Hair follicular keratinocyte (primary cell): ENCODE data around the gene TSC1. TPM values are rescaled to one million over a fixed set of nuclear protein-coding genes. Genes with fewer than 3 reads are reported as not detected.

Source experiments
- total RNA-seq: library from RNA; depleted of rRNA; stranded (reverse); fragments of >200 nt; gene quantifications from 2 replicates; pipeline ENCODE4 v1.2.3, GENCODE V29; 2015

TSC1 gene
- total RNA-seq: 14.5 and 17.3 TPM in 2 replicates

GRCh38 chr9:132944294-132945185 lies at the start of gene TSC1:
Gene TSC1 (minus strand): TSS chr9:132944616. CDS start chr9:132928872, 15,744 bp downstream.

GRCh38 chr9:132978451-132979131 lies 34.2 kb upstream of the TSC1 start, which contains the start of gene GFI1B:
Gene GFI1B (plus strand): TSS chr9:132978694. CDS start chr9:132986679, 7,985 bp downstream.

GRCh38 chr9:132878695-132879456 lies 65.5 kb downstream of the TSC1 start, which contains the start of gene SPACA9:
Gene SPACA9 (plus strand): TSS chr9:132878898. CDS start chr9:132883948, 5,050 bp downstream.

GRCh38 chr9:132877824-132878694 lies 66.4 kb downstream of the TSC1 start, which contains the start of gene AK8:
Gene AK8 (minus strand): TSS chr9:132878284. CDS start chr9:132878255, 29 bp downstream.

Other genes starting within 250 kb of the TSC1 start
- gene AK8, start 66.3 kb downstream of the TSC1 start, total RNA-seq: 0.39 and 0.46 TPM in 2 replicates
- gene SPACA9, start 65.7 kb downstream of the TSC1 start, total RNA-seq: 4.5 and 5.6 TPM in 2 replicates
- not detected in 2 replicates for gene GFI1B, start 34.1 kb upstream of the TSC1 start, total RNA-seq
- gene GTF3C5, start 86.4 kb upstream of the TSC1 start, total RNA-seq: 42.2 and 64.6 TPM in 2 replicates
- gene CEL, start 117.4 kb upstream of the TSC1 start, total RNA-seq: 0.08 and 1.2 TPM in 2 replicates
- gene RALGDS, start 176.6 kb upstream of the TSC1 start, total RNA-seq: 18.7 and 29.8 TPM in 2 replicates
- 2.7 TPM in 2 replicates for gene GBGT1, start 219.3 kb upstream of the TSC1 start, total RNA-seq